Stimulated activated CD8-positive, alpha-beta memory T cell treated with anti-CD3 and anti-CD28 coated beads, Interleukin-7, amount 100 ng/mL, for 4 hours (primary cell): ENCODE data around the gene INTS1.

ENCODE experiments used
- DNase-seq, 2 donors: peaks; one replicate each; pipeline ENCODE4 v3.0.0-alpha.2; 2020; ENCODE audit warnings: low read depth in 2 of 2

Gene INTS1

DNA sequence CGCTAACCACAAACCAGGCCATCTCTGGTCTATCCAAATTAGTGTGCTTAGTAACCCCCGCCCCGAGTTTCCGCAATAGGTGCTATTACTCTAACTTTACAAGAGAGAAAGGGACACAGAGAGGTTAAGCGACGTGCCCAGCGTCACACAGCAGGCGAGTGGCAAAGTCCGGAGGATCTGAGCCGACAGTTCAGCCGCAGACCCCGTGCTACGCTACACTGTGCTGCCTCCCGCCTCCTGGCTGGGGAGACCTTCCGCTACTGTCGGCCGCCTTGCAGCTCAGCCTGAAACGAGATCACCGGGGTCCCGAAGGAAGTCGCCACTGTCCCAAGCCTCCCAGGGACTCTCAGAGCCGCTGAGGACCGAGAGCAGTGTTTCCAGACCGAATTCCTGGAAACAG is 799 bp downstream of the INTS1 start:
- no peak for DNase-seq

- no peak for DNase-seq
These were observed 1.3 kb downstream of the INTS1 start for GRCh38 chr7:1502845-1503244.

- DNase-seq = no peak
These were observed 2.5 kb downstream of the INTS1 start for GRCh38 chr7:1501487-1502270.

GRCh38 chr7:1500064-1500807 is 4.0 kb downstream of the INTS1 start:
- DNase-seq = no peak

GRCh38 chr7:1499367-1500029 is 4.7 kb downstream of the INTS1 start:
- no peak for DNase-seq

DNA sequence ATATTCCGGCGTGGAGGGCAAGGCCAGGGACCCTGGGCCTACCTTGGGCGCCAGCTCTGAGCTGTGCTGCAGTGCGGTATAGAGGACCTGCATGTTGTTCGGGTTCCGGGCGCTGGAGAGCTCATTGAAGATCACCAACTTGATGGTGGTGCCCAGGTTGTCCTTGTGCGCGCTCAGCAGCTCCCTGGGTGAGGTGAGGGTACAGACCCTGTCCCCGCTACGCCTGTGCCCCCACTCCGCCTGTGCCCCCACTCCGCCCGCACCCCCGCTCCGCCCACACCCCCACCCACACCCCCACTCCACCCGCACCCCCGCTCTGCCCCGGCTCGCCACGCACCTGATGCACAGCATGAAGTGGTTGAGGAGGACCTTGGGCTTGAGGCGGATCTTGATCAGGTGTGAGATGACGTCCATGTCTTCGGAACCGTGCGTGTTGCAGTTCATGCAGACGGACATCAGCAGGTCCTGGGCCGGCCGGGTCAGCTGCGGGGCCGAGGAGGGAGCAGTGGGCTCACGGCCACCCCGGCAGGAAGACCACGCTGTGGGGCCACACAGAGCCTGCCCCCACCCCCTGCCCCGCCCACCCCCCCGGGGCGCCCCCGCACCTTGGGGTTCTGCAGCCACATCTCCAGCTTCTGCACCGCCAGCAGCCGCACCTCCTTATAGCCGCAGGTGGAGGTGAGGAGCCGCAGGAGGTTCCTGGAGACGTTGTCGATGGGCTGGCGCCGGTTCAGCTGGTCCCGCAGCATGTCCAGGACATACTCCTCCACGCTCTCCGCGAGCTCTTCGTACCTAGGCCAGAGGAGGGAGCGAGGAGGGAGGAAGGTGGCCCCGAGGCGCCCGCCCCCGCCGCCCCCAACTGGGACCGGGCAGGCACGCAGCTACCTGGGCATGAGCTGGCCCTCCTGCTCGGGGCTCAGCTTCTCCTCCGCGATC is 5.6 kb downstream of the INTS1 start:
- no peak for DNase-seq

GRCh38 chr7:1497293-1497927 is 6.8 kb downstream of the INTS1 start:
- DNase-seq = no peak

GRCh38 chr7:1496531-1497292 is 7.5 kb downstream of the INTS1 start:
- no peak for DNase-seq

DNA sequence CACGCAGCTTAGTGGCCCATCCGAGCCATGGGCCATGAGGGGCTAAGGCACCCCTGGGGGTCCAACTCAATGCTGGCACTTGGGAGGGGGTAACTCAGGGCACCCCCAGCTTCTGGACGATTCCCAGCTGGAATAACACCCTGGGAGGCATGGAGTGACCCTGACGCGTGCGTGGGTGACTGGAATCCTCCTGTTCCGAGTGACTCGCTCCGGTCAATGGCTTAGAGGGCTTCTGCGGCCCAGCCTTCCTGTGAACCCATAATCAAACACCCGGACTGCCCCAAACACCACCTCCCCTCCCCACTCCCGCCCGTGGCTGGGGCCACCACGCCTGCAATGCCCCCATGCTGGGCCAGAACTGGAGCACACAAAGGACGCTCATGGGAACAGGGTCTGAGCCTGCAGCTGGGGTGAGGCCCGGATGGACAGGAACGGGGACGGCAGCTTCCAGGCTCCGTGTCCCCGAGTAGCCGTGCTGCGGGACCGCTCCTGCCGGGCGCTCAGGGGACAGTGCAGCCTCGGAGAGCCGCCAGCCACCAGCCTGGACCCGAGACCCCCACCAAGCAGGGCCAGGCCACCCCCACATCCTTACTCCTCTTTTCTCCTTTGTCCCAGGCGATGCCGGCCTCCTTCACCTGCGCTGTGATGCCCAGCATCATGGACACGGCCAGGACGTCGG is 8.5 kb downstream of the INTS1 start:
- DNase-seq = no peak

DNA sequence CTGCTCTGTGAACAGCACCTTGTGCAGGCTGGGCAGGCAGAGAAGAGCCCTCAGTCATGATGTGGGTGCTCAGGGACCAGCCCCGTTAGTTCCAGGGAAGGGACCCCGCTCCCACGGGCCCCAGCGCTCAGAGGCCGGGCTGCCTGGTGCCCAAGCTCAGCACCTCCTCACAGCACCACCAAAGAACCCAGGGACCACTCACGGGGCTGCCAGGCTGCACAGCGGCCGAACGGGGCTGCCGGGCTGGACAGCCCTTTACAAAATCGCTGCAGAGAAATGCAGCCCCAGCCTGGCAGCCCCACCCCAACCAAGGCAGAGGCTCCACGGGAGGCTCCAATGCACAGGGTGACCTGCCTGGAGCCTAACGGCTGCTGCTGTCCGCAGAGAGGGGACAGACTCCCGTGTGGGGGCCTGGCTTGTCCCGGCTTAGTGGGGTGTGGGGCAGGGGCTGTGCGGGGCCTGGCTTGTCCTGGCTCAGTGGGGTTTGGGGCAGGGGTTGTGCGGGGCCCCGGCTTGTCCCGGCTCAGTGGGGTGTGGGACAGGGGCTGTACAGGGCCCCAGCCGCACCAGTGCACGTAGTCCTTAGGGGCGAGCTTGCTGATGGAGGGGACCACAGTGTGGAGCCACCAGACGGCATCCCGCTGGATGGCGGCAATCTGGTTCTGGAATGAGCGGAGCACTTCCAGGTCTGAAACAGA is 9.2 kb downstream of the INTS1 start:
- DNase-seq = no peak

GRCh38 chr7:1494447-1494846 is 9.7 kb downstream of the INTS1 start:
- DNase-seq = no peak

- no peak for DNase-seq
These were observed 10.6 kb downstream of the INTS1 start for GRCh38 chr7:1493571-1493970.

DNA sequence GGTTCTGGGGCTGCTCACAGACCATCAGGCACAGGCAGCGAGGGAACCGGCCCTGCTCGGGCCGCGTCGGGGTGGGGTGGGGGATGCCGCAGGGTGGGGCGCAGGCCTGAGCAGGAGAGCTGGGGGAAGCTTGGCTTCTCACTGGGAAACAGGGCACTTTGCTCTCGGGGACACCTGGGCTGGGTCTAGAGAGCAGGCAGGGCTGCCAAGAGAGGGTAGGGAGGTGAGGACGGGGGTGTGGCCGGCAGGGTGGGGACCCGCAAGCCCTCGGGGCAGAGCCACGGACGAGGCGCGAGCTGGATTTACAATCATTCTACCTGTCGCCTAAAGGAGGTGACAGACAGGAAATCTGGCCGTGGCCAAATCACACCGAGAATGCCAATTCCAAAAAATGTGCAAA is 11.1 kb downstream of the INTS1 start:
- no peak for DNase-seq

- no peak for DNase-seq
These were observed 11.5 kb downstream of the INTS1 start for GRCh38 chr7:1492640-1493039.

GRCh38 chr7:1492221-1492620 is 12.0 kb downstream of the INTS1 start:
- DNase-seq = no peak

- no peak for DNase-seq
These were observed 13.4 kb downstream of the INTS1 start for GRCh38 chr7:1490837-1491236.

- no peak for DNase-seq
These were observed 14.9 kb downstream of the INTS1 start for GRCh38 chr7:1489336-1489735.

GRCh38 chr7:1488016-1488415 is 16.2 kb downstream of the INTS1 start:
- no peak for DNase-seq

DNA sequence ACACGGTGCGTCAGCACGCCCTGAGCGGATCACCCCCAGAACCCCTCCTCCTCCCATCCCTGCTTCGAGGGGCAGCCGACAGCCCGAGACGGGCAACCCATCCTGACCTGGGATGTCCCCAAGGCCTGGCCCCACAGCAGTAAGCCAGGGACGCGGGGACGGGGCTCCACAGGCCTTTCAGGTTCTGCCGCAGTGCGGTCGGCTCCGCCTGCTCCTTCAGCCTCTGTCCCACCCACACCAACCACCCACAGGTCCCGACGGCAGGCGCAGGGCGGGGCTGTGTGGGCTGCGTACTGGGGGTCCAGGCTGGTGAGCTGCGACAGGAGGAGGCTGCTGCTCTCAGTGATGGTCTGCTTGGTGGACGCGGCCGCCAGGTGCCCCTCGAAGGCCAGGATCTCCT is 16.7 kb downstream of the INTS1 start:
- no peak for DNase-seq
